EH (cell line): ENCODE results near the gene PHETA2.
"Not testable (repeated sequence)": the region's sequence is repeated elsewhere in the genome, so short reads cannot be mapped to it uniquely, and the experiment has no call there.

Experiments used
- DNase-seq: peaks from one replicate; pipeline ENCODE4 v3.0.0-alpha.2; 2015; ENCODE audit warnings: low read depth

Gene PHETA2

GRCh38 chr22:42069801-42070516 is 4.1 kb upstream of the PHETA2 start:
- DNase-seq = no peak

- peak; percentile 96 for DNase-seq
Observed at GRCh38 chr22:42070517-42071422, 3.3 kb upstream of the PHETA2 start, which contains the start of gene NAGA. NAGA (minus strand) TSS chr22:42070812; CDS start chr22:42070297, 515 bp downstream.

- not testable (repeated sequence) for DNase-seq
Observed at GRCh38 chr22:42071508-42071907, 2.5 kb upstream of the PHETA2 start.

- no peak for DNase-seq
Observed at GRCh38 chr22:42072606-42073330, 1.3 kb upstream of the PHETA2 start.

GRCh38 chr22:42073621-42074041 is 417 bp upstream of the PHETA2 start:
- DNase-seq = no peak

- no peak for DNase-seq
Observed at GRCh38 chr22:42074846-42075676, 1.0 kb downstream of the PHETA2 start.

- no peak for DNase-seq
Observed at GRCh38 chr22:42076764-42077485, 2.9 kb downstream of the PHETA2 start.

- no peak for DNase-seq
Observed at GRCh38 chr22:42077486-42078125, 3.6 kb downstream of the PHETA2 start.

GRCh38 chr22:42078469-42079318 is 4.6 kb downstream of the PHETA2 start:
- DNase-seq = peak; percentile 9

- DNase-seq = peak; percentile 99
Observed at GRCh38 chr22:42079319-42080251, 5.5 kb downstream of the PHETA2 start, which contains the start of gene SMDT1. SMDT1 (plus strand) TSS chr22:42079700; CDS start chr22:42079769, 69 bp downstream.

- peak; percentile 57 for DNase-seq
Observed at GRCh38 chr22:42080287-42080686, 6.2 kb downstream of the PHETA2 start.

- DNase-seq = no peak
Observed at GRCh38 chr22:42083119-42083518, 9.1 kb downstream of the PHETA2 start.

GRCh38 chr22:42084874-42085273 is 10.8 kb downstream of the PHETA2 start:
- no peak for DNase-seq

- no peak for DNase-seq
Observed at GRCh38 chr22:42086051-42086450, 12.0 kb downstream of the PHETA2 start.

- peak; percentile 100 for DNase-seq
Observed at GRCh38 chr22:42090596-42091454, 16.8 kb downstream of the PHETA2 start, which contains the start of gene NDUFA6. NDUFA6 (minus strand) TSS chr22:42090772; CDS start chr22:42090744, 28 bp downstream.

GRCh38 chr22:42091455-42091782 is 17.4 kb downstream of the PHETA2 start:
- no peak for DNase-seq

- DNase-seq = no peak
Observed at GRCh38 chr22:42101199-42101598, 27.2 kb downstream of the PHETA2 start.
